ENCODE measurements around the gene EFNA4. TPM values are rescaled to one million over a fixed set of nuclear protein-coding genes. Genes with fewer than 3 reads are reported as not detected.

The EFNA4 gene
- total RNA-seq, 1 experiment from 2014 or later, result 11.8 TPM

- TF ChIP-seq CTCF (conservative IDR thresholded peaks at IDR 0.05), result no peak
- Histone ChIP-seq H2BK20ac (ENCODE audit: low read depth, low read length, poor library complexity, severe bottlenecking) (no peak overlapping the region), H3K4me2 (ENCODE audit: insufficient read depth, insufficient read length, low read length) (no peak overlapping the region), H2AK5ac (ENCODE audit: insufficient read length, low read length) (no peak overlapping the region), H4K8ac (replicated peaks; ENCODE audit: insufficient read length, low read depth, low read length) (no peak overlapping the region), H3T11ph (ENCODE audit: low read length) (no peak overlapping the region), H3K56ac (ENCODE audit: insufficient read length, low read depth, low read length) (no peak overlapping the region), H3K4ac (ENCODE audit: low read depth, low read length) (no peak overlapping the region), H3K27ac (ENCODE audit: insufficient read length, low read depth, low read length) (no peak overlapping the region), H3K79me2 (ENCODE audit: insufficient read depth, low read length) (no peaks in the 10 kb centered on the region), H3K14ac (ENCODE audit: insufficient read depth, low read length) (no peak overlapping the region), H4K91ac (ENCODE audit: insufficient read length, low read depth, low read length) (no peak overlapping the region), H4K5ac (ENCODE audit: insufficient read length, low read depth, low read length) (no peak overlapping the region), H3K4me1 (ENCODE audit: insufficient read depth, low read length) (no peaks in the 10 kb centered on the region; the same call in 1 of the 2 replicates), H3K27me3 (ENCODE audit: insufficient read depth, low read length) (no peaks in the 10 kb centered on the region), H3K18ac (ENCODE audit: insufficient read length, low read depth, low read length) (no peak overlapping the region), H2BK120ac (ENCODE audit: low read depth, low read length, poor library complexity, severe bottlenecking) (no peak overlapping the region), H4K20me1 (ENCODE audit: control insufficient read depth, insufficient read depth, insufficient read length) (peaks cover 2% of the 10 kb centered on the region), H3K23me2 (ENCODE audit: insufficient read length, low read depth, low read length, poor library complexity, severe bottlenecking) (no peaks in the 10 kb centered on the region), H2BK12ac (ENCODE audit: insufficient read length, low read depth, low read length) (no peak overlapping the region), H3K9me3 (ENCODE audit: control insufficient read depth, low read depth, low read length) (no peaks in the 10 kb centered on the region), H2BK15ac (ENCODE audit: low read depth, low read length) (no peak overlapping the region), H3K79me1 (ENCODE audit: insufficient read depth, low read depth, low read length, poor library complexity, severe bottlenecking) (no peaks in the 10 kb centered on the region), H2AFZ (ENCODE audit: low read length) (no peak overlapping the region), H3K9ac (ENCODE audit: extremely low read depth, insufficient read length, low read length) (no peak overlapping the region), H3K23ac (ENCODE audit: insufficient read length, low read depth, low read length) (no peak overlapping the region), H2BK5ac (ENCODE audit: insufficient read length, low read length) (no peak overlapping the region)
- H3K27ac Mint-ChIP-seq, result peak overlapping the region in 1 of 3 experiments; percentile 71; a peak in 1 of 7 replicates
- no CpG with 5 or more reads among the region's 6 CpGs for WGBS (ENCODE audit: extremely low coverage, insufficient read length, low lambda C conversion rate)
- DNase-seq, result no peak
- peak overlapping the region in 1 of 2 experiments; percentile 56; a peak in 2 of 5 replicates for H3K4me3 Mint-ChIP-seq
- no peaks in the 10 kb centered on the region; a peak in 1 of 5 replicates for H3K9me3 Mint-ChIP-seq
- no peaks in the 10 kb centered on the region; a peak in 2 of 7 replicates for H3K36me3 Mint-ChIP-seq (ENCODE audit: insufficient read depth in 1 of 3, low read depth in 3 of 3)
- peaks cover 15% of the 10 kb centered on the region for H3K27me3 Mint-ChIP-seq (ENCODE audit: low read depth)
- peaks cover 15 to 40% of the 10 kb centered on the region in 2 experiments for H3K4me1 Mint-ChIP-seq
These were observed 19.2 kb upstream of the EFNA4 start for GRCh38 chr1:155044365-155044764.

Measured in H9 (cell line).